ENCODE data around the gene SUCLG1. TPM values are rescaled to one million over a fixed set of nuclear protein-coding genes. Genes with fewer than 3 reads are reported as not detected.
"Not testable (repeated sequence)": the region's sequence is repeated elsewhere in the genome, so short reads cannot be mapped to it uniquely, and the experiment has no call there.

SUCLG1 gene
- polyA plus RNA-seq, 3 donors, result 174 to 198 (median 179) TPM

DNA sequence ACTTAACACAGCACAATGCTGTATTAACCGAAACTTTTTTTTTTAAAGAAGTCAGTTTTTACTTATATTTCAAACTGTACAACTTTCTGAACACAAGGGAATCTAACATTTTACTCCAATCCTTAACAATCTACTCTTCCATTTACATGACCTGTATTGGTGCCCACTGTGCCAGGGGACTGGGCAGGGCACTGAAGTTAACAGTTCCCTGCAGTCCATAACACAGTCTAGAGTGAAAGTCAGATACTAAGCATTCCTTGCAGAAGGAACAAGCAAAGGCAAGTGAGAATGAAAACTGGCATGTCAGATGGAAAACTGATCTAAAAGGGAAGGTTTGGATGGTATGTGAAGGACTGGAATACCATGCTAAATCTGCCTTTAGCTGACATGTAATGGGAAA is 29.8 kb downstream of the SUCLG1 start:
- no peak for DNase-seq

DNA sequence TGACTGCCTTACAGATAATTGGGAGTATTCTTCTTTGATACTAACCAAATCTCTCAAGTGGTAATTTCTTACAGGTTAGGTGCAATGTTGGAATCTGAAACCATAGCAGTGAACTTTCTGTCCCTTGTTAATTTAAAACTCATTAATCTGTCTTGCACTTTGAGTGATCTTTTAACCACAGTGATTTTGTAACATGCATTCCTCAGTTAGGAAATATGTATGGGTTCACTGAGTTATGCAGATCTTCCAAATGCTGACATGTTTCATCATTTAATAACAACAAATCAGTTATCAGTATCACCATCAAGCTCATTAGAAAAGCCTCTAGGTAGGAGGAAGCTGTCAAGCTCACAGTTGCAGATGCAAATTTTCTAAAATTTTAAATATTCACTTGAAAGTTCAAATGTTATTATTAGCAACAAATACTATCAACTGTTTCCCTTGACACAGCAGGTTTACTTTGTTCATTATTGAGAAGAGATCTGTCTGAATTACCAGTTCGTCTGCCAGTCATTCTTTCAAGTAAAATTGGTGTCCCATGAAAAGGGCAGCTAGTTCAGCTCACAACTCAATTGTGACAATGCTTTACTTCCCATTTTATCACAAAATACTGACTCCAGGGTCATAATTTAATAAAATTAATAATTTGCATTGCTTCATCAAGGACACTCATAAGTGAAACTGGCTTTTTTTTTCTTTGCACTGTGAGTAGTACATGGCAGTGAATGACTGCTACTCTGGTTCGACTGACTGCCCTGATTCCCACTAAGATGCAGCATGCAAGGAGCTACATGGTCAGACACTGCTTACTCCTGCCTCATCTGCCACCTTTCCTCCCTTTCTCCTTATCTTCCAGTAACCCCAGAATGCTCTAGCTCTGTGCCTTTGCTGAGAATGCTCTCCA is 31.6 kb downstream of the SUCLG1 start:
- DNase-seq, result no peak

DNA sequence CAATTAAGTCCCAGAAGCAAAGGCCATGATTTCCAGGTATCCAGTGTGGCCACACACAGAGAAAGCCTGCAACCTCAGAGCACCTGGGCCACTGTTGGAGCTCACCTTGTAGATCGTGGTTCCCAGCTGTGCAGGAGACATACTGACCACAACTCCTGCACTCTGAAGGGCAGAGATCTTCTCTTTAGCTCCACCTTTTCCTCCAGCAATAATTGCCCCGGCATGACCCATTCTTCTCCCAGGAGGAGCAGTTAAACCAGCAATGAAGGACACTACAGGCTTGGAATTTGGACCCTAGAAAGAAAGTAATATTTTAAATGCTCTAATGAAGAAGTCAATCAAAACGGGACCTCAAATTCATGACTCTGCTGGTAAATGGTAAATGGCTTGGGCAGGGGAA is 33.8 kb downstream of the SUCLG1 start:
- DNase-seq, result no peak

DNA sequence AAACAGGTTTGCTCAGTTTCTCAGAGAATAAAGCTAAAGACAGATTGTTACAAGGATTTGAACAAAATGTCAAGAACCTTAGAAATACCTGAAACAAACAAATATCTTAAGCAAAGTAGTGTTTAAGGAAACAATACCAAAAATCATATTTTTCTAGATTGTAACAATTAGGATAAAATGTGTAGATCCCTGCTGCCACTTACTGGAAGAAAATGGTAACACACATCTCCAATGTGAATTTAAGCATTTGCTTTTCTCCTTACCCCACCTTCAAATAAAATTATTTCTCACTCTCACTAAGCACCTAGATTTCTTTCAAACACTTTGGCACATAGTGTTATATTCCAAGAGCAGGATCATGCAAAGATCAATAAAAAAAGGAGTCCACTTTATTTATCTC is 34.9 kb downstream of the SUCLG1 start:
- DNase-seq, result no peak

DNA sequence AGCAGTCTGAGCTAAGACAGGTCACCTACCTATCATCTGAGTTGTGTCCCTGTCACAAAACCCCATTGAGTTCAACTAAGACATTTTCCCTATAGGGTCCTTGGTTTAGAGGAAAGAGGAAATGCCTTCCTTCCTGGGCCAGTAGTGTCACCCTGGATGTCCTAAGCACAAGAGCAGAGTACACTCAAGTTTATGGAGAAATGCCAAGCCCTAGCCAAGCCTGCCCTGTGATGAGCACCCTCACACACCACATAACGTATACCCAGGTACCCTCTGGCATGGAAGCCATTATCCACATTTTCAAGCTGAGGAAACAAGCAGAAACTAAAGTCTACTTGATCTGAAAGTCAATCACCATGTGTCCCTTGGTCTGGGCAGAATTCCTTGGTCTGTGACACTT is 37.3 kb downstream of the SUCLG1 start:
- no peak for DNase-seq

GRCh38 chr2:84421197-84421596 is 37.9 kb downstream of the SUCLG1 start:
- DNase-seq, result no peak

- no peak for DNase-seq
Observed at GRCh38 chr2:84417453-84418145, 41.5 kb downstream of the SUCLG1 start.

GRCh38 chr2:84409531-84409930 is 49.5 kb downstream of the SUCLG1 start:
- DNase-seq, result no peak

GRCh38 chr2:84402111-84402510 is 57.0 kb downstream of the SUCLG1 start:
- not testable (repeated sequence) for DNase-seq

DNA sequence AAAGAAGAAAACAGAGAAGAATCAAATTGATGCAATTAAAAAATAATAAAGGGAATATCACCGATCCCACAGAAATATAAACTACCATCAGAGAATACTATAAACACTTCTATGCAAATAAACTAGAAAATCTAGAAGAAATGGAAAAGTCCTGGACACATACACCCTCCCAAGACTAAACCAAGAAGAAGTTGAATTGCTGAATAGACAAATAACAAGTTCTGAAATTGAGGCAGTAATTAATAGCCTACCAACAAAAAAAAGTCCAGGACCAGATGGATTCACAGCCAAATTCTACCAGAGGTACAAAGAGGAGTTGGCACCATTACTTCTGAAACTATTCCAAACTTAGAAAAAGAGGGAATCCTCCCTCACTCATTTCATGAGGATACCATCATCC is 59.2 kb downstream of the SUCLG1 start:
- DNase-seq, result not testable (repeated sequence)

DNA sequence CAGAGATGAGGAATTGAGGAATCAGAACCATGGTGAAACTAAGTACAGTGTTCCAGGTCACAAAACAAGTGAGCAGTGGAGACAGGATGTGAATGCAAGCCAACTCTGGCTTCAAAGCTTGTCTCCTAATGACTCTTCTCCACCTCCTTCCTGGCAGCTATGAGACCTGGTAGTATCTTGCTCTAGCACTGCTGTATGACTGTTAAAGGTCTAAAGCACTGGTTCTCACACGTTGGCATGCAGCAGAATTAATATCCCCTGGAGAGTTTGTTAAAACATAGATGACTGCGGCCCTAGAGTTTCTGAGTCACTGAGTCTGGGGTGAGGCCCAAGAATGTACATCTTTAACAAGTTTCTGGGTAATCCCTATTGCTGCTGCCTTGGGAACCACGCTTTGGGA is 63.3 kb downstream of the SUCLG1 start:
- no peak for DNase-seq

DNA sequence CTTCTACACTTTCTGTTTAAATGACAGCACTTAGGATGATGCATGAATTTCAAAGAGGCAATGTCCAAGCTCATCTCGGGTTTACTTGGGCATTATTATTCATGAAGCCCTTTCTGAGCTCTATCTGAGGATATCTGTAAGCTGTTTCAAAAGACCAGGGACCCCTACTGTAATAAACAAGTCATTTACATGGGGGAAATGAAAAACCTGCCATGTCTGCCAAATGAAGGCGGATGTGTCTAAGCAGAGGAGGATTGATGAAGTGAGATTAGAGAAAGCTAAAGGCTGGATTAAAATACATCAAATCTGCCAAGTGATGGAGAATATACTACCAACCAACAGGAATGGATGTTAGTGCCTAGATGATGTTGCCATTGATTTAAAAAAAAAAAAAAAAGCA is 64.5 kb downstream of the SUCLG1 start:
- no peak for DNase-seq

- no peak for DNase-seq
Observed at GRCh38 chr2:84393829-84394228, 65.3 kb downstream of the SUCLG1 start.

- DNase-seq, result no peak
Observed at GRCh38 chr2:84389794-84390193, 69.3 kb downstream of the SUCLG1 start.

DNA sequence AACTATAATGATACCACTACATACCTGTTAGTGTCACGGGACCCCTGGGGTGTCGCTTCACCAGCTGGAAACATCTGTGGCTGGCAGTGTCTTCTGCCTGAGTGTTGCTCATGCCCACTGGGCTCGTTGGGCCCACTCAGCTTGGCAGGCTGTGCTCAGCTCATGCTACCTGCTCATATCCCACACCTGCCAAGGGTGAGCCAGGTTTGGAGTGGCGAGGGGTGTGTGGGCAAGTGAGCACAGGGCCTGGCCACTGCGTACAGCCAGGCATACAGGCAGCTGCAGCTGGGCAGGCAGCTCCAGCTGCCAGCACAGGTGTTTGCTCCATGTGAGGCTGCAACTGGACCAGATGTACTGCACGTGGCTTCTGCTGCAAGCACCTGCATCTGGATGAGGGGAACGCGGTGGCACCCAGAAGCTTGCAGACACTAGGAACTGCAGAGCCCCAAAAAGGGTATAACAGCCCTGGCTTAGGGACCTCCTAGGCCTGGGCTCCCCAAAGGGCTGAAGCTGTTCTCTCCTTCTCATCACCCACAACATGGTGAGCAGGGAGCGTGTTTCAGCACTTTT is 70.1 kb downstream of the SUCLG1 start:
- DNase-seq, result no peak

GRCh38 chr2:84388133-84388532 is 70.9 kb downstream of the SUCLG1 start:
- DNase-seq, result no peak

- DNase-seq, result no peak
Observed at GRCh38 chr2:84386336-84387040, 72.6 kb downstream of the SUCLG1 start.

- no peak for DNase-seq
Observed at GRCh38 chr2:84383271-84383670, 75.8 kb downstream of the SUCLG1 start.

DNA sequence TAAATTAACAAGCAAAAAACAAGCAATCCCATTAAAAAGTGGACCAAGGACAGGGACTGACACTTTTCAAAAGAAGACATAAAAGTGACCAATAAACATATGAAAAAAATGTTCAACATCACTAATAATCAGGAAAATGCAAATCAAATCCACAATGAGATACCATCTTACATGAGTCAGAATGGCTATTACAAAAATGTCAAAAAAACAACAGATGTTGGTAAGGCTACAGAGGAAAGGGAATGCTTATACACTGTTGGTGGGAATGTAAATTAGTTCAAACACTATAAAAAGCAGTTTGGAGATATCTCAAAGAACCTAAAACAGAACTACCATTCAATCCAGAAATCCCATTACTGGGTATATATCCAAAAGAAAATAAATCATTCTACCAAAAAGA is 78.2 kb downstream of the SUCLG1 start:
- DNase-seq, result no peak

DNA sequence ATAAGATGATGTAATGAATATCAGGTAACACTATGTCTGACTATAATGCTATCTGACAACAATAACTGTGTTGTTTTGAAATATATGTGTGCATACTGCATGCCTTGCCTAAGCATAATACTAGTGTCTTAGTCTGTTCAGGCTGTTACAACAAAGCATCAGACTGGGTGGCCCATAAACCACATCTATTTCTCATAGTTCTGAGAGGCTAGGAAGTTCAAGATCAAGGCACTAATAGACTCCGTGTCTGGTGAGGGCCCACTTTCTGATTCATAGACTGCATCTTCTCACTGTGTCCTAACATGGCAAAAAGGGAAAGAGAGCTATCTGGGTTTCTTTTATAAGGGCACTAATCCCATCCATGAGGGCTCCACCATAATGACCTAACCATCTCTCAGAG is 80.1 kb downstream of the SUCLG1 start:
- no peak for DNase-seq

- no peak for DNase-seq
Observed at GRCh38 chr2:84375020-84375419, 84.1 kb downstream of the SUCLG1 start.

DNA sequence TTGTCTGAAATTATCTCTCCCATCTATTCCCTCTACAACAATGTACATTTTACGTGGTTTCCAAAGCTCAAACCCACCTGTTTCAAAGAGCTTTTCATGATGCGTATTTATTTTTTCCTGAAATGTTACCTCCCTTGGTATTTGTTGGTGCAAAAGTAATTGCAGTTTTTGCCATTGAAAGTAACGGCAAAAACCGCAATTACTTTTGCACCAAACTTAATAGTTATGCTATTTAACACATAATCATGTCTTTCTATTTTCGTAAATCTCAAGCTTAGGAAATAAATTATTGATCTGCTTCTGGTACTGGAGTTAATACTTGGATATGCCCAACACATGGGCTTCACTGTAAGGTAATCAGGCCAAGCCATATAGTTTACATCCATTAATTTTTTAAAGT is 85.2 kb downstream of the SUCLG1 start:
- DNase-seq, result no peak
